ENCODE data around the gene OR2Z1. TPM values are rescaled to one million over a fixed set of nuclear protein-coding genes. Genes with fewer than 3 reads are reported as not detected.

OR2Z1 gene
- total RNA-seq, 1 experiment from 2014 or later, result not detected

DNA sequence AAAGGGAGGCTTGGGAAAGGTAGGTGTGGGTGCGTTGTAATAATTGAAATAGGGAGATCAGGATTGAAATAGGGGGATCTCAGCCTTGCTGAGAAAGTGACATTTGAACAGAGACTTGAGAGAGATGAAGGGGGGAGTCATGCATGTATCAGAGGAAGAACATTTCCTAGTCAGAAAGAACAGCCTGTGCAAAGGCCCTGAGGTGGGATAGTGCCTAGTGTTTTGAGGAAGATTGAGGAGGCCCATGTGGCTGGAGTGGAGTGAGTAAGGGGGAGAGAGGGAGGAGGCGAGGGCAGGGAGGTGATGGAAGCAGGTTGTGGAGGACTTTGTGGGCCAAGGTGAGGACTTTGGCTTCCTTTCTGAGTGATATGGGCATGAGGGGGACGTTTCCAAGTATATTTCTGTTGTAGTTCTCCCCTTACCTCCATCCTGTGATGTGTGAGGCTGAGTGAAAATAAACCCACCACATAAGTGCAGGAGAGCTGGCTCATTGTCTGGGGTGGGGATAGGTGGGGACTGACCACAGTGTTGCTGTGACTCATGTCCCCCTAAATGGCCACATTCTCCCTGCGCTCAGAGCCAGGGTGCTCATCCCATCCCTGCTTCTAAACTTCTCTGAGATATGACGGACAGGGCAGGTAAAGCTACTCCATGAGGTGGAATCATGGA lies 40.6 kb upstream of the OR2Z1 start (continued):
- TF ChIP-seq ELF4 (CRISPR knock-in tag; IDR thresholded peaks at IDR 0.05; ENCODE audit: low read depth) (no peak), HMGA2 (CRISPR knock-in tag; IDR thresholded peaks at IDR 0.05) (no peak)
- TF ChIP-seq, protein P1, sequence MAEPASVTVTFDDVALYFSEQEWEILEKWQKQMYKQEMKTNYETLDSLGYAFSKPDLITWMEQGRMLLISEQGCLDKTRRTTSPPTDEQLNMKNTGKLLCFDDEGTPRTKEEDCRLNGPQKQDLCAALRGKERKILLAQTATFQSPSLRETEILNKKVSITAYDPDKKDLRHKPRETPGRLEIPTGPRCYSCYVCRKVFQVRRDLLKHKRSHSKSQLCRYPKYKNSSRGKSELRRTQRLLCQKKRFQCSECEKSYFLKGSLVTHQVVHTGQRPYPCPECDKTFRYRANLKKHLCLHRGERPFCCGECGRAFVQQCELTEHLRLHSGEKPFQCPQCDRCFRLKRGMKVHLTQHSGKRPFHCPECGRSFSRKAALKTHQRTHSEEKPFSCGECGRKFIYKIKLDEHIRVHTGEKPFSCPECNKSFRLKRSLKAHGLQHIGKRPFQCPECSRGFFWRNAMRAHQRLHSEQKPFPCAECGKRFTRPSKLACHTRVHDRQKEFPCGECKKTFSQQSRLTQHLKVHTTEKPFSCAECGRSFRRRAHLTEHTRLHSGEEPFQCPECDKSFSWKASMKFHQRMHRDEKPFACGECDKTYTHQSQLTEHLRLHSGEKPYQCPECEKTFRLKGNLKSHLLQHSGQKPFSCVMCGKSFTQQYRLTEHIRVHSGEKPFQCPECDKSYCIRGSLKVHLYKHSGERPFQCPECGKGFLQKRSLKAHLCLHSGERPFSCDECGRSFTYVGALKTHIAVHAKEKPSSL (CRISPR knock-in tag; conservative IDR thresholded peaks at IDR 0.05), result no peak

DNA sequence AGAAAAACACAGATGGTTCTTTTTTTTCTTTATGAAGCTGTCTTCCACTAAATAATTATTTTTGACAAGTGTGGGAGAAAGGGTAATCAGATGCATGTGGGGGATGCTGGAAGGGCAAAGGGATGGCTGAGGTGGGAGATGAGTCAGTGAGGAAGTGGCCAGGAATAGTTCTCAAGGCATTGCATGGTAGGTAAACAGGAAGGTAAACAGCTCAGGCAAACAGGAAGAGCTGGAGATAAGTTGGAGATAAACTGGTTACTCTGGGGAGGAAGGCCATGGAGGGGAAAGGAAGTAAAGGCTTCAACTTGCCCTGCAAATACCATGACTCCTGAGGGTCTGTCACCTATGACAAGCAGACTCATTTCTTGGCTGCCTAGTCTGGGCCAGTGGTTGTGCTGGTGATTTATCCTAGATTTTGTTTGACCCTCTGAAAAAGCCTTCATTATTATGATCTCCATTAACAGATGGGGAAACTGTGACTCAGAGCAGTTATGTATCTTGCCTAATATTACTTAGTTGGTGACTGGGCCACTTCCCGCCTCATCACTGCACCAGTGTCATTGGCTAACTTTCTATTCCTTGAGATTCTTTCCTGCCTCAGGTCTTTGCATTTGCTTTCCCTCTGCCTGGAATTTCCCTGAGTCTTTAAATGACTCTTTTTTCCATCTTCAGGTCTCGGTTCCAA lies 39.9 kb upstream of the OR2Z1 start:
- H3K9me3 Mint-ChIP-seq, result peaks cover 53% of the 10 kb centered on the region
- H3K4me1 Mint-ChIP-seq, result no peaks in the 10 kb centered on the region
- no peak for TF ChIP-seq NR3C1 (CRISPR knock-in tag; conservative IDR thresholded peaks at IDR 0.05; ENCODE audit: low read depth)
- no peak for TF ChIP-seq SMAD3 (CRISPR knock-in tag; IDR thresholded peaks at IDR 0.05; ENCODE audit: borderline replicate concordance)
- no peak for TF ChIP-seq ELF4 (CRISPR knock-in tag; IDR thresholded peaks at IDR 0.05; ENCODE audit: low read depth)
- TF ChIP-seq SMAD4 (CRISPR knock-in tag; IDR thresholded peaks at IDR 0.05), result no peak
- TF ChIP-seq, protein P2, sequence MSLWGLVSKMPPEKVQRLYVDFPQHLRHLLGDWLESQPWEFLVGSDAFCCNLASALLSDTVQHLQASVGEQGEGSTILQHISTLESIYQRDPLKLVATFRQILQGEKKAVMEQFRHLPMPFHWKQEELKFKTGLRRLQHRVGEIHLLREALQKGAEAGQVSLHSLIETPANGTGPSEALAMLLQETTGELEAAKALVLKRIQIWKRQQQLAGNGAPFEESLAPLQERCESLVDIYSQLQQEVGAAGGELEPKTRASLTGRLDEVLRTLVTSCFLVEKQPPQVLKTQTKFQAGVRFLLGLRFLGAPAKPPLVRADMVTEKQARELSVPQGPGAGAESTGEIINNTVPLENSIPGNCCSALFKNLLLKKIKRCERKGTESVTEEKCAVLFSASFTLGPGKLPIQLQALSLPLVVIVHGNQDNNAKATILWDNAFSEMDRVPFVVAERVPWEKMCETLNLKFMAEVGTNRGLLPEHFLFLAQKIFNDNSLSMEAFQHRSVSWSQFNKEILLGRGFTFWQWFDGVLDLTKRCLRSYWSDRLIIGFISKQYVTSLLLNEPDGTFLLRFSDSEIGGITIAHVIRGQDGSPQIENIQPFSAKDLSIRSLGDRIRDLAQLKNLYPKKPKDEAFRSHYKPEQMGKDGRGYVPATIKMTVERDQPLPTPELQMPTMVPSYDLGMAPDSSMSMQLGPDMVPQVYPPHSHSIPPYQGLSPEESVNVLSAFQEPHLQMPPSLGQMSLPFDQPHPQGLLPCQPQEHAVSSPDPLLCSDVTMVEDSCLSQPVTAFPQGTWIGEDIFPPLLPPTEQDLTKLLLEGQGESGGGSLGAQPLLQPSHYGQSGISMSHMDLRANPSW (CRISPR knock-in tag; conservative IDR thresholded peaks at IDR 0.05; ENCODE audit: low read depth), result no peak
- TF ChIP-seq SP1 (CRISPR knock-in tag; conservative IDR thresholded peaks at IDR 0.05), result no peak
- TF ChIP-seq ZNF423 (CRISPR knock-in tag; IDR thresholded peaks at IDR 0.05), result no peak
- TF ChIP-seq, protein P3, sequence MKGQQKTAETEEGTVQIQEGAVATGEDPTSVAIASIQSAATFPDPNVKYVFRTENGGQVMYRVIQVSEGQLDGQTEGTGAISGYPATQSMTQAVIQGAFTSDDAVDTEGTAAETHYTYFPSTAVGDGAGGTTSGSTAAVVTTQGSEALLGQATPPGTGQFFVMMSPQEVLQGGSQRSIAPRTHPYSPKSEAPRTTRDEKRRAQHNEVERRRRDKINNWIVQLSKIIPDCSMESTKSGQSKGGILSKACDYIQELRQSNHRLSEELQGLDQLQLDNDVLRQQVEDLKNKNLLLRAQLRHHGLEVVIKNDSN (CRISPR knock-in tag; IDR thresholded peaks at IDR 0.05), result no peak
- TF ChIP-seq, protein P4, sequence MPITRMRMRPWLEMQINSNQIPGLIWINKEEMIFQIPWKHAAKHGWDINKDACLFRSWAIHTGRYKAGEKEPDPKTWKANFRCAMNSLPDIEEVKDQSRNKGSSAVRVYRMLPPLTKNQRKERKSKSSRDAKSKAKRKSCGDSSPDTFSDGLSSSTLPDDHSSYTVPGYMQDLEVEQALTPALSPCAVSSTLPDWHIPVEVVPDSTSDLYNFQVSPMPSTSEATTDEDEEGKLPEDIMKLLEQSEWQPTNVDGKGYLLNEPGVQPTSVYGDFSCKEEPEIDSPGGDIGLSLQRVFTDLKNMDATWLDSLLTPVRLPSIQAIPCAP (CRISPR knock-in tag; IDR thresholded peaks at IDR 0.05), result no peak
- TF ChIP-seq, protein P5, sequence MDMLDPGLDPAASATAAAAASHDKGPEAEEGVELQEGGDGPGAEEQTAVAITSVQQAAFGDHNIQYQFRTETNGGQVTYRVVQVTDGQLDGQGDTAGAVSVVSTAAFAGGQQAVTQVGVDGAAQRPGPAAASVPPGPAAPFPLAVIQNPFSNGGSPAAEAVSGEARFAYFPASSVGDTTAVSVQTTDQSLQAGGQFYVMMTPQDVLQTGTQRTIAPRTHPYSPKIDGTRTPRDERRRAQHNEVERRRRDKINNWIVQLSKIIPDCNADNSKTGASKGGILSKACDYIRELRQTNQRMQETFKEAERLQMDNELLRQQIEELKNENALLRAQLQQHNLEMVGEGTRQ (CRISPR knock-in tag; IDR thresholded peaks at IDR 0.05), result no peak
- TF ChIP-seq NFE2L1 (CRISPR knock-in tag; IDR thresholded peaks at IDR 0.05), result no peak
- TF ChIP-seq ZNF121 (CRISPR knock-in tag; IDR thresholded peaks at IDR 0.05), result no peak
- TF ChIP-seq CREB1 (CRISPR knock-in tag; IDR thresholded peaks at IDR 0.05), result no peak
- TF ChIP-seq ZNF263 (CRISPR knock-in tag; IDR thresholded peaks at IDR 0.05; ENCODE audit: low read depth), result no peak
- TF ChIP-seq IRF2 (CRISPR knock-in tag; IDR thresholded peaks at IDR 0.05; ENCODE audit: borderline replicate concordance, low read depth), result no peak
- peaks cover 23% of the 10 kb centered on the region for H3K36me3 Mint-ChIP-seq
- POLR2A ChIA-PET, result no interaction called here
- no peak overlapping the region for H3K4me3 Mint-ChIP-seq
- CTCF ChIA-PET, result interaction anchor here (0.7 to 1.2 kb wide), 3 partner anchors 13 to 39 kb away, joined by 4 read pairs; no protein-coding TSS in a partner anchor
- H3K27me3 Mint-ChIP-seq (ENCODE audit: low read depth), result peaks cover 8% of the 10 kb centered on the region
- ATAC-seq (no peak), DNase-seq (ENCODE audit: low spot score) (no peak)
- no peak overlapping the region for H3K27ac Mint-ChIP-seq
